ENCODE results near the gene DECR2. TPM values are rescaled to one million over a fixed set of nuclear protein-coding genes. Genes with fewer than 3 reads are reported as not detected.

DECR2 gene
- total and polyA plus RNA-seq, 2 of the 13 experiments (the other 11 are each of a cell fraction or from before 2014, with no cell fraction given), result 36.3 to 44.6 TPM

GRCh38 chr16:379183-379960 is 22.3 kb upstream of the DECR2 start (continued):
- TF ChIP-seq HIC2 (CRISPR knock-in tag; IDR thresholded peaks at IDR 0.05; ENCODE audit: low read depth), result peak; percentile 85
- no peak for TF ChIP-seq CEBPZ (IDR thresholded peaks at IDR 0.05; ENCODE audit: low read length)
- no peak for TF ChIP-seq GATAD1 (CRISPR knock-in tag; IDR thresholded peaks at IDR 0.05)
- TF ChIP-seq MIER3 (CRISPR knock-in tag; IDR thresholded peaks at IDR 0.05; ENCODE audit: borderline replicate concordance), result no peak
- TF ChIP-seq ZNF7 (CRISPR knock-in tag; IDR thresholded peaks at IDR 0.05), result no peak
- TF ChIP-seq GATAD2A (CRISPR knock-in tag; IDR thresholded peaks at IDR 0.05), result peak; percentile 39; the same call in 1 of the 2 replicates
- TF ChIP-seq MLLT10 (CRISPR knock-in tag; IDR thresholded peaks at IDR 0.05), result no peak
- no peak for TF ChIP-seq PAF1 (CRISPR knock-in tag; IDR thresholded peaks at IDR 0.05)

Data from HepG2 (cell line).